WTC11 (cell line): ENCODE data around the gene AQP12B. TPM values are rescaled to one million over a fixed set of nuclear protein-coding genes. Genes with fewer than 3 reads are reported as not detected.

Source experiments
- ATAC-seq: fragments of 200-7000 bp; cut with Tn5 transposase; 2 replicates; pipeline ENCODE4 v1.10.0; 2021; ENCODE audit warnings: mild to moderate bottlenecking, moderate library complexity
- CTCF ChIA-PET: fragments of 300-600 bp; sonication (Branson Sonifier 250); formaldehyde crosslinking; loops from one replicate; lab custom pipeline; 2021; ENCODE audit warnings: antibody characterized with exemption; lab: Charles Lee
- POLR2A ChIA-PET: fragments of 350-600 bp; sonication (Branson Sonifier 250); formaldehyde crosslinking; loops from one replicate; lab custom pipeline; 2021; ENCODE audit warnings: antibody characterized with exemption; lab: Charles Lee
- DNase-seq: peaks from one replicate; pipeline ENCODE4 v3.0.0; 2021; ENCODE audit warnings: low spot score
- H3K27ac Mint-ChIP-seq: 2 replicates; pipeline ENCODE4 v1.8.0; 2021; ENCODE audit warnings: mixed read lengths
- H3K27me3 Mint-ChIP-seq: 2 replicates; pipeline ENCODE4 v1.8.0; 2021; ENCODE audit warnings: low read depth, mild to moderate bottlenecking, moderate library complexity, mixed read lengths
- H3K36me3 Mint-ChIP-seq: 2 replicates; pipeline ENCODE4 v1.8.0; 2021; ENCODE audit warnings: mixed read lengths
- H3K4me1 Mint-ChIP-seq: 2 replicates; pipeline ENCODE4 v1.8.0; 2022; ENCODE audit warnings: mixed read lengths
- H3K4me3 Mint-ChIP-seq: 2 replicates; pipeline ENCODE4 v1.8.0; 2021; ENCODE audit warnings: mild to moderate bottlenecking, moderate library complexity, mixed read lengths
- H3K9me3 Mint-ChIP-seq: 2 replicates; pipeline ENCODE4 v1.8.0; 2021; ENCODE audit warnings: mixed read lengths
- ATF6 ChIP-seq: sonication (generic); formaldehyde crosslinking; IDR thresholded peaks from 2 replicates; pipeline ENCODE4 v1.8.1; 2023; ENCODE audit warnings: mild to moderate bottlenecking, missing genetic modification reagents
- ERG ChIP-seq: fragments of 250-450 bp; sonication (Bioruptor Pico); IDR thresholded peaks from 2 replicates; pipeline ENCODE4 v1.8.0; 2021; ENCODE audit warnings: mild to moderate bottlenecking
- ETV6 ChIP-seq: sonication (generic); formaldehyde crosslinking; IDR thresholded peaks from 2 replicates; pipeline ENCODE4 v1.8.1; 2022; ENCODE audit warnings: mild to moderate bottlenecking, missing genetic modification reagents
- GTF2I ChIP-seq: fragments of 250-450 bp; sonication (Bioruptor Pico); conservative IDR thresholded peaks from 2 replicates; pipeline ENCODE4 v1.4.0; 2021; ENCODE audit warnings: mild to moderate bottlenecking
- HMGA2 ChIP-seq: fragments of 250-450 bp; sonication (Bioruptor Pico); IDR thresholded peaks from 2 replicates; pipeline ENCODE4 v1.4.0; 2021; ENCODE audit warnings: mild to moderate bottlenecking, moderate library complexity
- IRF2 ChIP-seq: sonication (generic); formaldehyde crosslinking; IDR thresholded peaks from 2 replicates; pipeline ENCODE4 v1.8.0; 2022; ENCODE audit warnings: low read depth, missing genetic modification reagents, borderline replicate concordance
- NFE2L1 ChIP-seq: sonication (generic); formaldehyde crosslinking; IDR thresholded peaks from 2 replicates; pipeline ENCODE4 v1.8.1; 2023; ENCODE audit warnings: missing genetic modification reagents
- NR1H2 ChIP-seq: sonication (generic); formaldehyde crosslinking; IDR thresholded peaks from 2 replicates; pipeline ENCODE4 v1.9.0; 2021; ENCODE audit warnings: mild to moderate bottlenecking, moderate library complexity, missing genetic modification reagents
- PRDM15 ChIP-seq: sonication (generic); formaldehyde crosslinking; IDR thresholded peaks from 2 replicates; pipeline ENCODE4 v1.8.0; 2022; ENCODE audit warnings: missing genetic modification reagents
- PREB ChIP-seq: sonication (generic); formaldehyde crosslinking; IDR thresholded peaks from 2 replicates; pipeline ENCODE4 v1.8.1; 2022; ENCODE audit warnings: mild to moderate bottlenecking, missing genetic modification reagents, moderate library complexity, borderline replicate concordance
- RELA ChIP-seq: sonication (generic); formaldehyde crosslinking; IDR thresholded peaks from 2 replicates; pipeline ENCODE4 v1.8.1; 2022; ENCODE audit warnings: missing genetic modification reagents, mild to moderate bottlenecking, borderline replicate concordance
- SMAD3 ChIP-seq: sonication (generic); formaldehyde crosslinking; IDR thresholded peaks from 2 replicates; pipeline ENCODE4 v1.8.0; 2022; ENCODE audit warnings: missing genetic modification reagents, mild to moderate bottlenecking, borderline replicate concordance
- SP1 ChIP-seq: sonication (generic); formaldehyde crosslinking; conservative IDR thresholded peaks from 2 replicates; pipeline ENCODE4 v1.8.1; 2022; ENCODE audit warnings: missing genetic modification reagents
- TEAD1 ChIP-seq: sonication (generic); formaldehyde crosslinking; IDR thresholded peaks from 2 replicates; pipeline ENCODE4 v1.8.0; 2022; ENCODE audit warnings: mild to moderate bottlenecking, missing genetic modification reagents
- USF2 ChIP-seq: sonication (generic); formaldehyde crosslinking; IDR thresholded peaks from 2 replicates; pipeline ENCODE4 v1.8.1; 2023; ENCODE audit warnings: mild to moderate bottlenecking, missing genetic modification reagents, moderate library complexity
- ZNF121 ChIP-seq: sonication (generic); formaldehyde crosslinking; IDR thresholded peaks from 2 replicates; pipeline ENCODE4 v1.8.0; 2023; ENCODE audit warnings: missing genetic modification reagents
- ZNF138 ChIP-seq: sonication (generic); formaldehyde crosslinking; conservative IDR thresholded peaks from 2 replicates; pipeline ENCODE4 v1.8.1; 2022; ENCODE audit warnings: mild to moderate bottlenecking, moderate library complexity, missing genetic modification reagents
- ZNF263 ChIP-seq: sonication (generic); formaldehyde crosslinking; IDR thresholded peaks from 2 replicates; pipeline ENCODE4 v1.8.1; 2022; ENCODE audit warnings: low read depth, mild to moderate bottlenecking, moderate library complexity, missing genetic modification reagents
- ZNF317 ChIP-seq: sonication (generic); formaldehyde crosslinking; IDR thresholded peaks from 2 replicates; pipeline ENCODE4 v1.8.1; 2023; ENCODE audit warnings: low read depth, mild to moderate bottlenecking, moderate library complexity, missing genetic modification reagents, borderline replicate concordance
- ZNF396 ChIP-seq: fragments of 250-450 bp; sonication (Bioruptor Pico); IDR thresholded peaks from 2 replicates; pipeline ENCODE4 v1.8.0; 2021; ENCODE audit warnings: mild to moderate bottlenecking, moderate library complexity, borderline replicate concordance
- total RNA-seq: library from RNA; stranded (reverse); gene quantifications from 3 replicates; pipeline ENCODE4 v1.2.3, GENCODE V29; 2021

The AQP12B gene
- total RNA-seq, 1 experiment from 2014 or later, result not detected

- Mint-ChIP-seq H3K4me1 (no peaks in the 10 kb centered on the region; the same call in 1 of the 2 replicates), H3K4me3 (no peak overlapping the region), H3K9me3 (no peaks in the 10 kb centered on the region), H3K27ac (no peak overlapping the region), H3K36me3 (no peaks in the 10 kb centered on the region), H3K27me3 (peaks cover 3% of the 10 kb centered on the region)
- TF ChIP-seq ETV6 (CRISPR knock-in tag), result no peak
- CTCF ChIA-PET, result no interaction called here
- POLR2A ChIA-PET, result no interaction called here
- DNase-seq, result no peak
- ATAC-seq, result no peak
Measured at GRCh38 chr2:240644171-240644651, 38.5 kb downstream of the AQP12B start.

- H3K27ac Mint-ChIP-seq, result no peak overlapping the region
- POLR2A ChIA-PET, result no interaction called here
- H3K27me3 Mint-ChIP-seq, result peaks cover 6% of the 10 kb centered on the region
- no peaks in the 10 kb centered on the region; the same call in 1 of the 2 replicates for H3K4me1 Mint-ChIP-seq
- H3K4me3 Mint-ChIP-seq, result no peak overlapping the region
- TF ChIP-seq ETV6 (CRISPR knock-in tag), result no peak
- TF ChIP-seq NR1H2 (CRISPR knock-in tag), result no peak
- no peak for TF ChIP-seq TEAD1 (CRISPR knock-in tag)
- no peak for TF ChIP-seq ZNF138 (CRISPR knock-in tag)
- TF ChIP-seq ZNF317 (CRISPR knock-in tag), result no peak
- TF ChIP-seq ZNF396, result no peak
- TF ChIP-seq ZNF121 (CRISPR knock-in tag), result no peak
- no peak for TF ChIP-seq ZNF263 (CRISPR knock-in tag)
- no peak for TF ChIP-seq ATF6 (CRISPR knock-in tag)
- TF ChIP-seq SP1 (CRISPR knock-in tag), result no peak
- no peak for TF ChIP-seq PREB (CRISPR knock-in tag)
- TF ChIP-seq SMAD3, result no peak
- TF ChIP-seq NFE2L1 (CRISPR knock-in tag), result no peak
- no peak for TF ChIP-seq IRF2 (CRISPR knock-in tag)
- TF ChIP-seq PRDM15, result no peak
- TF ChIP-seq ERG (CRISPR knock-in tag), result no peak
- TF ChIP-seq HMGA2 (CRISPR knock-in tag), result no peak
- TF ChIP-seq RELA, result no peak
- TF ChIP-seq GTF2I (CRISPR knock-in tag), result no peak
- TF ChIP-seq USF2 (CRISPR knock-in tag), result no peak
- TF ChIP-seq, all 79 proteins: peak for 0
- no peak for DNase-seq
- no peak for ATAC-seq
- no peaks in the 10 kb centered on the region for H3K9me3 Mint-ChIP-seq
- no peaks in the 10 kb centered on the region for H3K36me3 Mint-ChIP-seq
- CTCF ChIA-PET, result no interaction called here
Measured at GRCh38 chr2:240643811-240644150, 38.9 kb downstream of the AQP12B start.
